ENCODE results near the gene NPTX2.

NPTX2 gene

GRCh38 chr7:98655611-98656010 is 38.5 kb downstream of the NPTX2 start:
- no peak for DNase-seq

- no peak for DNase-seq
These were observed 39.8 kb downstream of the NPTX2 start for GRCh38 chr7:98656899-98657298.

GRCh38 chr7:98657736-98658135 is 40.7 kb downstream of the NPTX2 start:
- no peak for DNase-seq

GRCh38 chr7:98659756-98660155 is 42.7 kb downstream of the NPTX2 start:
- DNase-seq, result no peak

- no peak for DNase-seq
These were observed 44.5 kb downstream of the NPTX2 start for GRCh38 chr7:98661607-98662006.

- no peak for DNase-seq
These were observed 45.2 kb downstream of the NPTX2 start for GRCh38 chr7:98662289-98662688.

GRCh38 chr7:98664882-98665281 is 47.8 kb downstream of the NPTX2 start:
- no peak for DNase-seq

- no peak for DNase-seq
These were observed 51.2 kb downstream of the NPTX2 start for GRCh38 chr7:98668255-98668654.

GRCh38 chr7:98669329-98670000 is 52.4 kb downstream of the NPTX2 start:
- no peak for DNase-seq

GRCh38 chr7:98670186-98670585 is 53.1 kb downstream of the NPTX2 start:
- DNase-seq, result no peak

- DNase-seq, result no peak
These were observed 54.7 kb downstream of the NPTX2 start for GRCh38 chr7:98671733-98672331.

GRCh38 chr7:98674461-98674860 is 57.4 kb downstream of the NPTX2 start:
- DNase-seq, result no peak

- no peak for DNase-seq
These were observed 57.8 kb downstream of the NPTX2 start for GRCh38 chr7:98674881-98675280.

GRCh38 chr7:98678215-98678614 is 61.1 kb downstream of the NPTX2 start:
- no peak for DNase-seq

All from NCI-H2081 treated with DMSO at 0.1 percent for 48 hours (cell line).